HG02623 (cell line): Measurements from ENCODE around the gene ANKRD10.
"Not testable (repeated sequence)": the region's sequence is repeated elsewhere in the genome, so short reads cannot be mapped to it uniquely, and the experiment has no call there.

ENCODE experiments used
- ATAC-seq: cut with Tn5 transposase; IDR thresholded peaks from one replicate; pipeline ENCODE4 v1.9.1; 2021; ENCODE audit warnings: moderate library complexity; ENCODE audit not compliant: unreplicated experiment

ANKRD10 gene

DNA sequence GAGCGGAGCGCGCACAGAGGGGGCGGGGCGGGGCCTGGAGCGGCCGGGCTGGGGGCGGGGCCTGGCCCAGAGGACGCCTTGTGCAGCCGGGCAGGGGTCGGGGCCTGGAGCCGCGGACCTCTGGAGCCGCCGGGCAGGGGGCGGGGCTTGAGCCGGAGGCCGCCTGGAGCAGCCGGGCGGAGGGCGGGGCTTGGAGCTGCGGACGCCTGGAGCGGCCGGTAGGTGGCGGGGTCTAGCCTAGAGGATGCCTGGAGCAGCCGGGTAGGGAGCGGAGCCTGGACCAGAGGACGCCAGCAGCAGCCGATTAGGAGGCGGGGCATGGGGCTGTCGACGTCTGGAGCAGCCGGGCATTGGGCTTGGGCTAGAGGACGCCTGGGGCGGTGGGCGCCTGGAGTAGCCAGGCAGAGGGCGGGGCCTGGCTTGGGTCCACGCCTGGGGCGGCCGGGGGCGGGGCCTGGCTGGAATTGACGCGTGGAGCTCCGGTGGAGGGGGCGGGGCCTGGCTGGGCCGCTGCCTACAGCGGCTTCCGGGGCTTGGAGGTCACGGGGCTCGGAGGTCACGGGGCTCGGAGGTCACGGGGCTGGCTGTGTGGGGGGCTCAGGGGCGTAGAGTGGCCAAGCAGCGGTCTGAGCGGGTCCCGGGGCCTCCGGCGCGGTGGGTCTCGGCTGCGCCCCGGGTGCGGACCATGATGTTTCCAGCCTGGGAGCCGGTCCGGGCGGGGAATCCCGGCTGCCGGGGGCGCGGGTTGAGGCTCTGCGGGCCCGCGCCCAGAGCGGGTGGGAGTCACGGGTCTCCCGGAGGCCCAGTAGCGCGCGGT lies at the start of gene ANKRD10:
Gene ANKRD10, minus strand, starts transcription at position 13 of the 817 bp plus-strand sequence. CDS start 135 bp downstream, outside the sequence.
- peak; percentile 70 for ATAC-seq

DNA sequence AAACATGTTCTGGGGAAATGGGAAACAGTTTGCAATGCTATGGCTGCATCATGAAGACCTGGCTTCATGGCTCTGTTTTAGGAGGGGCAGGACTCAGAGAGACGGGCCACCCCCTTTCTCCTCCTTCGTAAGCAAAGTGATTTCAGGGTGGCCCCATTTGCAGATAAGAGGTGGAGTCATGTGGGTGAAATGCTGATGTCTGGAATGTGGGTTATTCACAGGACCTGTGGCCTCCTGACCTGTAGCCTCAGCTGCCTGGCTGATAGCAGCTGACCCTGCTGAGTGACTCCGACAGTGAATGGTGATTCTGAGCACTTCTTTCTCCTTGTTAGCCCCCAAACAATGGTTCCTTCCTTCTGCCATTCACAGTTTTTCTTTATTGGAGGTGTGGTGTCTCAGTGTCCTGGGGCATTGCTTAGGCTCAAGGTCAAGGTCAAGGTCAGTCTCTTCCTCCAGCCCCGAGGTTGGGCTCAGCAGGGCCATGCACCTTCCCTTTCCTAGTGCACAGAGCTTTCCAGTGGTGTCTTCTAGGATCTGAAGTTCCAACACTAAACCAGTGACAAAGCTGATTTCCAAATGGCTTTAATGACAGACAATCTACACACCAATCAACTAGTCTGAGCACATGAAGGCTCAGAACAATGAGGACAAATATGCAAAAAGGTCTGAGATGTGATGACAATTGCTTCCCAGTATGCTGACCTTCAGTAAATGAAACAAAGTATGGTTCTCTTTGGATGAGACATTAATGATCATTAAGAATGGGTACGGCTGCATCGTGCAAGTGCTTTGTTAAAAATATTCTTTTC lies 49.6 kb upstream of the ANKRD10 start:
- ATAC-seq: no peak

DNA sequence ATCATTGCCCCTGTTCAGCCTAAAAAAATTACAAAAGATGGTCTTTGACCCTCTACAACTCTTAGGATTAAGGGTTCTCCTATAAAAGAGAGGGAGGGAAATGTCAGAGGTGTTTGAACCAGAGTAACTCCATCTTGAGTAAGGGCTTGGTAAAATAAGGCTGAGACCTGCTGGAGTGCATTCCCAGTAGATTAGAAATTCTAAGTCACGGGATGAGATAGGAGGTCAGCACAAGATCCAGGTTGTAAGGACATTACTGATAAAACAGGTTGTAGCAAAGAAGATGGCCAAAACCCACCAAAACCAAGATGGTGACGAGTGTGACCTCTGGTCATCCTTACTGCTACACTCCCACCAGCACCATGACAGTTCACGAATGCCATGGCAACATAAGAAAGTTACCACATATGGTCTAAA lies 48.7 kb upstream of the ANKRD10 start:
- no peak for ATAC-seq

DNA sequence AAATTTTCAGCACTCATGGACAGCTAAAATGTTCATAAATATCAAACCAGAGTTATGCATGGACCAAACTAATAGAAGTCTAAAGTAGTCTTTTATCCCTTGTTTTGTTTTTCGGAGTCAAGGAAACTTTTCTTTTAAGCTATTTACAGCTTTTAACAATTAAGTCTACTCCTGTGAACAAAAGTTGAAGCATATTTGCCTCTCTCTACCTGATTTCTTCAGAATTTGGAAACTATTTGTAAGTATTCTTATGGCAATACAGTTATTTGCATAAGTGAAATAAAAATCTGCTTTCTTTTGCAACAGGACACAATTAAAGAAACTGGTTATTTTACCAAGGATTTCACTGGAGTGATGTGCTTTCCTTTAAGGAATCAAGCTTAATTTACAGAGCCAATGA lies 47.1 kb upstream of the ANKRD10 start:
- ATAC-seq: no peak

DNA sequence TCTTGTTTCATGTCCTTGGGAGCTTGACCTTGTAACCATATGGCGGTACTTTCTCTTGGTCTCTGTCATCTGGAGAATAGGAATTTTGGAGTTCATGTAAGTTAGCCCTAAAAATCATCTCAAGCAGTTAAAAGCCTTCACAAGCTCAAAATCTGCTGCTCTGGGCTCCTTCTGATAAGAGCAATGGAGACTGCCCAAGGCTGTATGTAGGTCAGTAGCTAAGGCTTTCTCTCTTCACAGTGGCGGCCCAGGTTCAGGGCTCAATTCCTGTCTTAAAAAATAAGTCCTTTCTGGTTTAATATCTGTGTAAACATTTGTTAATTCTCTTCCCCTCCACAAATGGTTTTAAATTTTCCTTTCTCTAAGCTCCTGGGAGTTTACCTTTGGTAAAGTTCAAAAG lies 45.3 kb upstream of the ANKRD10 start:
- no peak for ATAC-seq

DNA sequence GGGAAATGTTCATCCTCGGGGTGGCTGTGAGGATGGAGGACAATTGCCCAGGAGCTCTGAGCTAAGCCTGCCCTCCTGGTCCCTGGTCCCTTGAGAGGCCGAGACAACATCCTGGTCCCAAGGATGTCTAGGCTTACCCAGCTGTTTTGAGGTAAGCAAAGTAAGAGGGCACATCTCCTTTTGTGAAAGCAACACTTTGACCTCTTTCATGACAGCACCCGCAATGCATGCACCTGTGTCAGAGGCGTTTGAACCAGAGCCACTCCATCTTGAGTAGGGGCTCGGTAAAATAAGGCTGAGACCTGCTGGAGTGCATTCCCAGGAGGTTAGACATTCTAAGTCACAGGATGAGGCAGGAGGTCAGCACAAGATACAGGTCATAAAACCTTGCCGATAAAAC lies 43.1 kb upstream of the ANKRD10 start:
- ATAC-seq: no peak

DNA sequence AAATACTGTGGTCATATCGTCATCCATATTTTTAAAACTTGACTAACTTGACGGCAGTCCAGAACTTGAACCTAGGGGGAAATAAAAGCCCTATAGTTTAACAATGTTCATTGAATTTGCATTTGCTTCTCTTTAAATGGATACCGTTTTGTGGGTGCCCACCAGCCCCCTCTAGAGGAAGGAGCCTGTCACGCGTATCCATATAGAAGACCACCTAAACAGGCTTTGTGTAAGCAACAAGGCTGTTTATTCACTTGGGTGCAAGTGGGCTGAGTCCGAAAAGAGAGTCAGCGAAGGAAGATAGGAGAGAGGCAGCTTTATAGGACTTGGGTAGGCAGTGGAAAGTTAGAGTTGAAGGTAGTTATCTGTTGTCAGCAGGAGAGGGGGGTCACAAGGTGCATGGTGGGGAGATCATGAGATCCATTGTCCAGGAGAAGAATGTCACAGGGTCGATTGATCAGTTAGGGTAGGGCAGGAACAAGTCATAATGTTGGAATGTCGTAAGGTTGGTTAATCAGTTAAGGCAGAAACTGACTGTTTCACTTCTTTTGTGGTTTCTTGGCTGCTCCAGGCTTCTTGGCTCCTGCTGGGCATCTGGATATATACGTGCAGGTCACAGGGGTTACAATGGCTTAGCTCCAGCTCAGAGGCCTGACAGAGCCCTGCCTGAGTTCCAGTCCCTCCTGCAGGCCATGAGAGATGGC lies 42.5 kb upstream of the ANKRD10 start:
- ATAC-seq: no peak

DNA sequence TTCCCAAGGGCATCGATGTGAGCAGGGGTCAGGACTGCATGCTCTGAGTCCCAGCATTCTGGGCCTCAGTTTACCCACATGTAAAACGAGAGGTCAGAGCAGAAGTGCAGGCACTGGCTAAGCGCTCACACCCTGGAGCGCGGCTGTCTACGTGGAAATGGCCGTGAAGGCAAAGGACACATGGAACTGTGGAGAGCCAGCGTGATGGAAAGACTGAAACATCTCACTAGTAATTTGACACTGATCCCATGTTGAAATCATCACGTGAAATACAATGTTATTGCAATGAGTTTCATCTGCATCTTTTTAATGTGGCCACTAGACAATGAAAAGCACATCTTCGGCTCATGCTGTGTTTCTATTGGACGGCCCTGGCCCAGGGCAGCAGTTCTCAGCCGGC lies 41.3 kb upstream of the ANKRD10 start:
- ATAC-seq: not testable (repeated sequence)

DNA sequence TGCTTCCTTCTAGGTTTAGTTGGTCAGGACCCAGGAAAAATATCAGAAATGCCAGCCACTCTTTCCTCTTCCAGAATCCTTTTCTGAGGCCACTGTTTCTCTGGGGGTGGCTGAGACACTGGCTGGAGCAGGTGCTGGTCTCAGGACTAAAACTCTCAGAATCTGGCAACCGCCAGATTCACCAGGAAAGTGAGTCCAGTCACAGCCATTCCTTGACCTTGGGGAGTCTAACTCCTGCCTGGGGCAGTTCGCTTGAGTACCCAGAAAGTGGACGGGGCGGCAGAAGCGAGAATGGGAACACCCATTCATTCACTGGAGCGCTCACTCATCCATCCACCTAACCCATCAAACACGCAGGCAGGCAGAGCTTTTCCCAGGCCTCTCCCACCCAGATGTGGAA lies 40.7 kb upstream of the ANKRD10 start:
- not testable (repeated sequence) for ATAC-seq

DNA sequence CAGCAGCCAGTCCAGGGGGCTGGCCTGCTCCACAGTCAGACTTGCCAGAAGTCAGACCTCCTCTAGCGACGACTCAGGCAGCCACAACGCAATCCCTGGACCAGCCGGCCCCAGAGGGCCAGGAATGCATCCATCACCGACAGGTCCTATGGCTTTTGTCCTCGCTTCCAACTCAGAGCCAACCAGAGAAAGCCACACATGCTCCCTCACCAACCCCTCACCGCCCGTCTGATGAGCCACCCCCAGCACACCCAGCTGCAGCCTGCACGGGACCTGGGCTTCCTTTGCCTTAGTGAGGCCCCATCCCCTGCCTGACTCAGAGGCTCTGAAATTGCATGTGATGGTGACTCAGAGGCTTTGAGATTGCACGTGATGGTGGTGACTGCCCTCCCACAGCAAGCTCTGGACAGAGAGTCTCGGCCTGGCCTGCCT lies 40.2 kb upstream of the ANKRD10 start:
- not testable (repeated sequence) for ATAC-seq

DNA sequence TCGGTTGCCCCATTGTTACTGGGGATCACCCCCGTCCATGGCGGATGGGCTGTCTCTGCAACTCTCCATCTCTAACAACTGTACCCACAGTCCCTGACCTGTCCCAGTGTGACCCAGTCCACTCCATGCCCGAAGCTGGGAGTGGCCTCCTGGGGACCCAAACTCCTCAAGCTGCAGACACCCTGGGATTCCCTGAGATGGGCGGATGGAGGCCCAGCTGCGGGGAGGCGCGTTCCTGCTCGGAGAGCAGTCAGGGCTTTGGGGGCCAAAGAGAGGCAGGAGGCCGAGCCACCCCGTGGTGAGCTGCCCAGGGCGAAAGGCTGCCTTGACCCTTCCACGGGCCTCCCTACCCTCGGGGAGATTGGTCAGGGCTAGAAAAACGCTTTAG lies 39.7 kb upstream of the ANKRD10 start:
- not testable (repeated sequence) for ATAC-seq

DNA sequence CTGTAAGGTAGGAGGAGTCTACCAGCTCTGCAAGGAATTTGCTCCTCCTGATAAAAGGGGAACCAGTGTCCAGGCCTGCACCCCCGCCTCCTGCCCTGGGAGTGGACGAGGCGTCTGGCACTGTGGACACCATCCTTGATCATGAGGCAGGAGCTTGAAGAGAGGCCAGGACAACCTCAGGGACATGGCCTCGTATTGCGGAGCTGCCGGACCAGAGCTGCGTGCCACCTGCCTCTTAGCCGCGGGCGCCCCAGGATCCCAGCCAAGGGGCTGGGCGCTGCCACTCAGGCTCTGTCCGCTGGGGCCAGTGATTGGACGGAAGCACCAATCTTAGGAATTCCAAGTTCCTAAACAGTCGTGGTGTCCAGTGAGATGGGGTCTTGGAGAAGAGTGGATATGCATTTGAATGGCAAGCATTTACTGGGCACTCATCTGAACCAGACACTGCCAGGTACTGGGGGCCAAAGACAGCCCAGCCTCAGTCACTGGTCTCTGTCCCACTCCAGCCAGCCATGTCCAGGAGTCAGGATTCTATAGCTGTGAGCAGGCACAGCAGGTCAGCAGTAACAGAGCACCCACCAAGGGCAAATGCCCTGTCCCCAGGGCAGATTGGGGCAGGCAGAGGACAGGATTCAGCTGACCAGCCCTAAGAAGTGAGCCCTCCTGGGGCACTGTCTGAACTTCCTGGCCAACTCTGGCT lies 39.1 kb upstream of the ANKRD10 start:
- no peak for ATAC-seq

DNA sequence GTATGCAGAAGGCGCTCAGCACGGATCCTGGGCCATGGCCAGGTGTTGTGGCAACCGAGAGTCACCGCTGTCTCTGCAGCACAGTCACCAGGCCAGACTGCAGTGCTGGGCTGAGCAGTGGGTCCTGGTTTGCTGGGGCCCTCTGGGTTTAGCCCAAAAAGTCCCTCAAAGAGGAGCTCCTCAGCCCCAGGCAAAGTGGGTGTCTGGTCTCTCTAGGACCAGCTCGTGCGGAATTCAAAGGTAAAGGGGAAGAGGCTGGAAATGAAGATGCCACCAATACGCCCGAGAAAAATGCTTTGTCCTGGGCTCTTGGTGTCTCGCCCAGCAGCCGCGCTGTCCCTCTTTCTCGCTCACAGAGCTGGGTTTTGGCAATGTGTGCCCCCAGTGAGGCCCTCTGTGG lies 38.5 kb upstream of the ANKRD10 start:
- no peak for ATAC-seq

DNA sequence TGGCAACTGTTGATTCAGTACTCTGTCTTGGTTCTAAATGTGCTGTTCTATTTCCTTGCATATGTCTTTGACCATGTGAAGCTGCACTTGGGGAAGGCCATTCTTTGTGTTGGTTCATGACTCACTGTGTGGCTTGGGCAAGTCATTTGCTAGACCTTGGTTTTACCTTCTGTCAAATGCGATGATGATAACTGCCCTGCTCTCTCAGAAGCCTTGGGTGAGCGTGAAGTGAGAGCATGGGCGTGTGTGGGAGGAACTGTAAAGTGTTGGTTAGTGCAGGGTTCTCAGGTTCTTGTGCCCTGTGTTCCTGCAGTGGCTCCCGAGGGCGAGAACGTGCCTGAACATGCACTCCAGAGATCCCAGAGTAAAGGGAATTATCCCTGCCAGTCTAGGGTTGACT lies 37.3 kb upstream of the ANKRD10 start:
- ATAC-seq: peak; percentile 47

DNA sequence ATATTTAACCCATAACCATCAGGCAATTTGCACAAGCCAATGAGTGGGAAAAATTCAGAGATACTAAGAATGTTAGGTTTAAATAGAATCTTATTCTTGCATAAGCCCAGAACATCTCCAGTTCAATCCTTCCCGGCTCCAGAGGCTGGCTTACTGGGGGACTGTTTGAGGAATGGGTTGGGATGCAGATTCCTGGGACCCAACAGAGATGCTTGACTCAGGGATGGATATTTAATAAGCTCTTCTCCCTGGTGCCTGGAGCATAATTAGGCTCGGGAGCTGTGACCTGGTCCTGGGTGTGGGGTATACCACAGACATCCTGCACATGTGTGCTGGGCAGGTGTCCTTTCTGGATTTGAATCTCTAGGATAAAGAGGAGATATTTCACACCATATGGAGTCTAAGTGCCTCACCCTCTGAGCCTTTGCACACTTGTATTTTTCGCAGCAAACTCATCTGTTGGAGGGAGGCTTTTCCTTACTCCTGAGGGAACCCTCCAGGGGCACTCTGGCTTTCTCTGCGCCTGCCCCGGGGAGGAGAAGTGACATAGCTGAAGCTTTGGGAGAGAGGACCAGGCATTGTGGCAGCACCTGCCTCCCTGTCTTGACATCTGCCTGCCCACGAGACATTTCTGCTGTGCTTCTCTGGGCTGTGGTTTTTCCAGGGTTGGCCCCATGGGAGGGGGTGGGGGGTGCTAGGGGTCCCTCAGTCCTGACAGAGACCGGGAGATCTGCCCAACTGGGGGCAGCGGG lies 36.1 kb upstream of the ANKRD10 start:
- no peak for ATAC-seq

DNA sequence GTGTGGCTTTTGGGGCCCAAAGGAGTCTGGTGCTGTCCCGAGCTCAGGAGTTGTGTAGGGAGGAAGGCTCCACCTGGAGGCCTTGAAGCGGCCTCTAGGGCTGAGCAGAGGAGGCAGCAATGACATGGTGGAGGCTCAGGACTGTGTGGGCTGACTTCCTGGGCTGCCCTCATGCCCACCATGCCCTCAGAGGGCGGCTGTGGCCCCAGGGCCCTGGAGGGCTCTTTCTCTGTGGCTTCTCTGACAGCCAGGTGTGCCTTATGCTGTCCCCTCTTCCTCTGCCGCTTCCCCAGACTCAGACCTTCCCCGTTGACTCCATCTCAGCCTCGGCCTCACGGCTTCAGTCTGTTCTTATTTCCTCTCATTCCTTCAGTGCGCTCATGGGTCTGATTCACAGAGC lies 35.5 kb upstream of the ANKRD10 start:
- ATAC-seq: no peak

DNA sequence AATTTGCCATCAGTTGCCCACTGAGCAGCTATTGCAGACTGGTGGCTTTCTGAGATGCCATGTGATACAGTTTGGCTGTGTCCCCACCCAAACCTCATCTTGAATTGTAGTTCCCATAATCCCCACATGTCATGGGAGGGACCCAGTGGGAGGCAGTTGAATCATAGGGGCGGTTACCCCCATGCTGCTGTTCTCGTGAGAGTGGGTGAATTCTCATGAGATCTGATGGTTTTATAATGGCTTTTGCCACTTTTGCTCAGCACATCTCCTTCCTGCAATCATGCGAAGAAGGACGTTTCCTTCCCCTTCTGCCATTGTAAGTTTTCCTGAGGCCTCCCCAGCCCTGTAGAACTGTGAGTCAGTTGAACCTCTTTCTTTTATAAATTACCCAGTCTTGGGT lies 34.8 kb upstream of the ANKRD10 start:
- ATAC-seq: no peak

DNA sequence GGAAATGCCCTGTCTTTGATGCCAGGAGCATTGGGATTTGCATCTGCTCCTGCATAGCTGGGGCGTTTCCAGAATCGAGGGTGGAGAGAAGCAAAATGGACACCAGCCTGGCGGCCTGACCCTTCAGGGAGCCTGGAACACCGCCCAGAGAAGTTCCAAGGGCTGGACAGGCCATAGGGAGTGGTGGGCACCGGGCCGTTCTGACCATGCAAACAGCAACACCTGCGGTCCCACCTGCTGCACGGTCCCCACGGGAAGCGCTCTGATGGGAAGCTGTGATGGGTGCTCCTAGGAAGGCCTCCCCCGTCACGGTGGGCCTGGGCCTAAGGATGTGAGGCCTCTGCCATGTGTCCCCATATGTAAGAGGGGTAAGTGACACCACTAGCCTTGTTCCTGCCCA lies 34.2 kb upstream of the ANKRD10 start:
- ATAC-seq: no peak

DNA sequence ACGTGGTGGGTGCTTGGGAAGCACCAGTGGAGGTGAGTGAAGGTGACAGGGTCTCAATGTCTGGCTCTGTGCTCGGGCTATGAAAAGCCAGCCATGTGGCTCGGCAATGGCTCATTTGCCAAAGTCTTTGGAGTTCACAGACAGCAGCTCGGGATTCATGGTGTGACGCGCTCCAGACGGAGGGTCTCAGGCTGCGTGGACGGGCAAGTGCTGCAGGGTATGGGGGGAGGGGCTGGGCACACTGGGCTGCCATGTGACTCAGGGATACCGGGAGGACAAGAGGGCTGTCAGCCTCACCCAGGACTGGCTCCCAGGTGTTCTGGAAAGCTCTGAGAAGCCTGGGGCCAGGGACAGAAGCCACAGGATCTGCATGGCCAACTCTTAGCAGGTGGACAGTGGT lies 32.5 kb upstream of the ANKRD10 start:
- ATAC-seq: not testable (repeated sequence)

DNA sequence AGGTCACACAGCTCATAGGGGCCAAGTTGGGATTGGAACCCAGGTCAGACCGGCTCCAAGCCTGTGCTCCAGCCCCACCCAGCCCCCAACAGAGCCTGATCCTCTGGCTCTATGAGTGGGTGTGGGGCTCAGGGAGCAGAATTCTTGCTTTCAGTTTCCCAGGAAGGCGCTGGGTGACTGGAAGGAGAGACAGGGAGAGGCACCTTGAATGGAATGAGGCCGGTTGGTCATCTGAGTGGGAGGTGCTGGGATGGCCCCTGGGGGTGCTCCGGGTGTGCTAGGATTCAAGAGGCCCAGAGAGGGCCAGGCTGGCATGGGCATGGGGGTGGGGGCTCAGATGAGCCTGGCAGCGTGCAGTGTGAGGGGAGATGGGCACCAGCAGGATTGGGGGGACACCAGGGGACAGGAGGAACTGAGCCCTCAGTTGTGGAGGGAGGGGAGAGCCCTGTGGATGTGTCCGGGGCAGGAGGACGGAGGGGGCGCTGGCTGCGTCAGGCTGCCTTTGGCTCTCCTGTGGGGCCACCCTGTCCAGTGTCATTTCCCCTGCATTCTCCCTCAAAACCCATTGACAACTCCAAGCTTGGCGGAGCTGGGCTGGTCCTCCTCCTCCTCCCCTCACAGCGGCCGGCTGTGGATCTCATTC lies 31.2 kb upstream of the ANKRD10 start:
- no peak for ATAC-seq
